GM18498 (cell line): Measurements from ENCODE around the gene PRR5L.
A peak's percentile ranks its signal among the peaks of the same experiment; 100 is the strongest.
"Not testable (repeated sequence)": the region's sequence is repeated elsewhere in the genome, so short reads cannot be mapped to it uniquely, and the experiment has no call there.

Experiments
- ATAC-seq: cut with Tn5 transposase; IDR thresholded peaks from one replicate; pipeline ENCODE4 v1.9.1; 2021; ENCODE audit warnings: mild to moderate bottlenecking, moderate library complexity; ENCODE audit not compliant: unreplicated experiment

The PRR5L gene

GRCh38 chr11:36485298-36486002, 189.4 kb downstream of the PRR5L start:
- no peak for ATAC-seq

GRCh38 chr11:36487619-36488018, 191.5 kb downstream of the PRR5L start:
- no peak for ATAC-seq

- ATAC-seq, result peak; percentile 66
Observed at GRCh38 chr11:36488096-36488495, 192.0 kb downstream of the PRR5L start.

DNA sequence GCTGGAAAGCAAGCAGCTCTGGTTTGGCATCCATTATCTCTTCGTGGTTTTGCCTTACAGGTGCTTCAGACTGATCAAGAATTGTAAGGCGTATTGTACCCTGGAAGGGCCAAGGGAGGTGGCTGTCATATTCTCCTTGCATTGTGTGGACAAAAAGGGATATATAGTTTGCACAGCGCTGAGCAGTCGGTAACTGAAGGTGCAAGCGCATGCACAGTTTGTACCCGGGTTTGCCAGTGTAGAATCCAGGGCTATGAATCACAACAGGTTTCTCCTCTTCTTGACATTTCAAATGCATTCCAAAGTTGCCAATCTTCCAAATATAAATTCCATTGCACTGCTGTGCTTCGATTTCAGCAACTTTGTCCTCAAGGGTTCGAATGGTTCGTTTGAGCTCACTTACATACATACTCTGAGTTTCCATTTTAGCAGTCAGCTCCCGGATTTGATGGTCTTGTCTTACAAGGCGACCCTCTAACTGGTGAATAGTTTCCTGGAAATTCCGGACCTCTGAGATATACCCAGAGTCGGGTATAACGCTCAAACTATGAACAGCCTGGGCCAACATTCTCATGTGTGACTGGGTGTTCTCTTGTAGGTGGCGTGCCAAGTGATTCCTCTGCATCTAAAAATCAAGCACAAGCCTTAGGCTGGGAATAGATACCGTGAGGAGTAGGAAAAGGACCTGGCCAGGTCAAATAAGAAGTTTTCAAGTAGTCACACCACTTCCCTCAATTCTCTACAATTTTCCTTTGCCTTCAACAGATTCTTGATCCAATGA, 194.1 kb downstream of the PRR5L start:
- no peak for ATAC-seq

GRCh38 chr11:36492724-36493304, 196.7 kb downstream of the PRR5L start:
- ATAC-seq, result no peak

- ATAC-seq, result no peak
Observed at GRCh38 chr11:36493332-36493731, 197.2 kb downstream of the PRR5L start.

DNA sequence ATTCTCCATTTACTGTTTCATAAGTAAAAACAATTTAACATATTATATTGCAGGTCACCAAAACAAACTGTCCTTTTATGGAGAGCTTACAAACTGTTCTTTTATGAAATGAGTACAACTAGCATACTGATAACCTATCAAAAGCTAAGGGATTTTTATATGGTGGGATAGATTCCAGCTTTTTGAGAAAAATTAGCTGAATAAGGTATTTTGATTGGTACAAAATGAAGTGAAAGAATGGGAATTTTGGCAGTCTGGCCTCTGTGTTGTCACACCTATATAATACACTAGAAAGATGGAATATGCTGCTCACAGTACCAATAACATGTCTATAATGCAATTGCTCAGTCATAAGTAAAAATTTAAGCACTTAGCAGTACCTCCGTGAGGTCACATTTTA, 202.6 kb downstream of the PRR5L start:
- ATAC-seq, result no peak

- ATAC-seq, result no peak
Observed at GRCh38 chr11:36499315-36499714, 203.2 kb downstream of the PRR5L start.

DNA sequence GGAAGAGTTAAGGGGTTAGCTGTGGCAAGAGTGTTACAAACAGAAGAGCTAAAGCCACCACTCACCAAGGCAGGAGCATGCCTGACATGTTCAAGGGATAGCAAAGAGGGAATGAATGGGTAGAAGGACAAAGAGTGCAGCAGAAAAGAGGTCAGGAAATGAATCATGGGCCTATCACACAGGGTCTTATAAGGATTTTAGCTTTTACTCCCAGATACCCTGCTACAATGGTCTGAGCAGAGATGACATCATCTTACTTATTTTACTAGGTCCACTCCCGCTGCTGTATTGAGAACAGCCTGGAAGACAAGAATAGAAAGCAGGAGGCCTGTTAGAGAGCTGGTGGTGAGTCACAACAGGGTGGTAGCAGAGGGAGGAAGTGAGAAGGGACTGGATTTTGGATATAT, 204.2 kb downstream of the PRR5L start:
- ATAC-seq, result peak; percentile 97

GRCh38 chr11:36501236-36501635, 205.1 kb downstream of the PRR5L start:
- ATAC-seq, result no peak

GRCh38 chr11:36507824-36508489, 211.9 kb downstream of the PRR5L start:
- ATAC-seq, result no peak

- ATAC-seq, result no peak
Observed at GRCh38 chr11:36508743-36509142, 212.7 kb downstream of the PRR5L start.

DNA sequence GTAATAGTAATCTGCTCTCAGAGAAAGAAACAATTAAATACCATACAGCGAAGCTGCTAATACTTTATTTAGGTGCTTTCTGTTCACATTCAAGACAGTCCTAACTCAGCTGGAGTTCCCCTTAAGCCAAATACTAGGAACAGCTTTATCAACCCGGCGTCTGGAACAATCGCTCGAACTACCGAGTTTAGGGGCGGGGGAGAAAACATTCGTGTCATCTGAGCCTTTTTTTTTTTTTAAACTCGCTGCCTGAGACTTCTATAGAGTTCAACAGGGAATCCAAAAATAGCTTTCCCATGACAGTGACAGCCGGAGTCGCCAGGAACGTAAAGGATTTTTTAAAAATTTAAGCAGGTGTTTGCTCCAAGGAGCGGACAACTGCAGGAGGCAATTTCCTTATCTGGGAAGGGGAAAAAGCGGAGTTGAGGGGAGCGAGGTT, 213.1 kb downstream of the PRR5L start:
- peak; percentile 15 for ATAC-seq

- ATAC-seq, result peak; percentile 98
Observed at GRCh38 chr11:36509694-36510593, 213.9 kb downstream of the PRR5L start, which contains the start of gene TRAF6. TRAF6 (minus strand) TSS chr11:36510272; CDS start chr11:36501515, 8,757 bp downstream.

DNA sequence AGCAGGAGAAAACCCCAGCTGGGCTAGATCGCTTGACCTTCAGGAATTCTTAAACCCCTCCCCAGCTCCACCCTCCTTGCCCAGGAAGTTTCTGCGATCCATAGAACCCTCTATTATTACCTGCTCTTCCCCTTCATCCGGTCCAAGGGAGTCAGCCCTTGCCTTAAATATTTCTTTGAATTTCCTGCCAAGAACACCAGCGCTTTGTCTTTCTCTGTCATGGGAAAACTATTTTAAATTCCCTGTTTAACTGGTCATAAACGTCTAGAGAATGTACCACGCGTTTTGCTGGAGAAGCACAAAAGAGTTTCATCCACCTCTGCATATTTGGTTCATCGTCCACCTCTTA, 214.5 kb downstream of the PRR5L start:
- ATAC-seq, result peak; percentile 2

DNA sequence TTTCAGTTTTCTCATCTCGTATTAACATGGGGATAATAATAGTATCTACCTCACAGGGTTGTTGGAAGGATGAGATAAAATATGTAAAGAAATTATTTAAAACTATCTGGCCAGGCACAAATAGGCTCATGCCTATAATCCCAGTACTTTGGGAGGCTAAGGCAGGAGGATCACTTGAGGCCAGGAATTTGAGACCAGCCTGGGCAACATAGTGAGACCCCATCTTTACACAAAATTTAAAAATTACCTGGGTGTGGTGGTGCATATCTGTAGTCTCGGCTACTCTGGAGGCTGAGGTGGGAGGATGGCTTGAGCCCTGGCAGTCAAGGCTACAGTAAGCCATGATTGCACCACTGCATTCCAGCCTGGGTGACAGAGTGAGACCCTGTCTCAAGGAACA, 215.0 kb downstream of the PRR5L start:
- not testable (repeated sequence) for ATAC-seq

DNA sequence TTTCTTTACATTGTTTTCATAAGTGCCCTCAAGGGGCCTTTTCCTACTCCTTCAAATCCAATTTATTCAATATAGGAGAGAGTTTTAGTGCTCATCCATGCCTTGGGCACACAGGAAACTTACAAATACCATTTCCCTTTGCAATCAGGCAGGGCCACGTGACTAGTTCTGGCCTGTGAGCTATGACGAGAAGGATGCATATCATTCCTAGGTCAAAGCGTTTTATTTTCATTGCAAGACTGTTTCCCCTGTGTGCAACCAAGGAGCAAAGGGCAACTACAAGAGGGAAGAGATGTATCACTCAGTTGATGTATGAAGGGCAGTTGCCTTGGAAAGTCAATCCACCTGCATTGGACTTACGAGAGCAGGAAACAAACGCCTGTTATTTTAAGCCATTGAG, 215.9 kb downstream of the PRR5L start:
- no peak for ATAC-seq

DNA sequence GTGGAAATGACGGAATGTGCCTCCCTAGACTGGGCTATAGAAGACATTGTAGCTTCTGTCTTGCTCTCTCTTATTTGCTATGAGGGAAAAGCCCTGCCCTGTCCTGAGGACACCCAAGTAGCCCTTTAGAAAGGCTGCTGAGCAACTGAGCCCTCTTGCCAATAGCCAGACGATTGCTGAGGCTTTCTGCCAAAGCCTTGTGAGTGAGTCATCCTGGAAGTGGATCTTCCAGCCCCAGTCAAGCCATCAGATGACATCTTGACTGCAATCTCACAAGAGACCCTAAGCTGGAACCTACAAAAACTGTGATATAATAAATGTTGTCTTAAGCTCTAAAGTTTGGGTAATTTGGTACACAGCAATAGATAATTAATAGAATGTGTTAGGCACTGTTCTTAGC, 217.9 kb downstream of the PRR5L start:
- ATAC-seq, result no peak
